HL-60 (cell line): ENCODE measurements around the gene NAXE.

Experiments used
- CTCF ChIP-seq: IDR thresholded peaks from one replicate; pipeline ENCODE4 v1.5.1; 2011; ENCODE audit warnings: low read length, control low read depth, inconsistent platforms; ENCODE audit not compliant: insufficient read depth
- POLR2AphosphoS5 ChIP-seq: IDR thresholded peaks from 2 replicates; pipeline ENCODE4 v1.6.1; 2012; ENCODE audit warnings: low read depth
- REST ChIP-seq: IDR thresholded peaks from 2 replicates; pipeline ENCODE4 v1.6.1; 2012; ENCODE audit warnings: low read depth; ENCODE audit not compliant: insufficient replicate concordance

GRCh38 chr1:156571919-156572662, 19.5 kb upstream of the NAXE start, which contains the start of gene IQGAP3:
- TF ChIP-seq POLR2AphosphoS5 (peak; percentile 52; the same call in 1 of the 2 replicates), CTCF (no peak), REST (no peak)
